GM13976 (cell line): ENCODE data around the gene NUDT2.

Experiments
- DNase-seq: peaks from one replicate; pipeline ENCODE4 v3.0.0; 2012; ENCODE audit warnings: low spot score
- in situ Hi-C: fragments of 300-500 bp; cut with MboI; formaldehyde crosslinking; loops from one replicate; pipeline ENCODE4 v1.12.0; 2022; ENCODE audit warnings: low sequenced_read_pairs, mixed read lengths, inconsistent platforms; ENCODE audit not compliant: unreplicated experiment
- TF ChIP-seq, protein P1 (sequence below): IDR thresholded peaks from 2 replicates; pipeline ENCODE4 v1.5.1; 2012; ENCODE audit warnings: borderline replicate concordance, mild to moderate bottlenecking; ENCODE audit not compliant: insufficient read depth; ENCODE audit errors: extremely low read depth, missing control alignments, control extremely low read depth

The NUDT2 gene

GRCh38 chr9:34370970-34371880, 41.9 kb downstream of the NUDT2 start:
- DNase-seq, result no peak
- in situ Hi-C loops, result no loop called here
- TF ChIP-seq, protein P1, sequence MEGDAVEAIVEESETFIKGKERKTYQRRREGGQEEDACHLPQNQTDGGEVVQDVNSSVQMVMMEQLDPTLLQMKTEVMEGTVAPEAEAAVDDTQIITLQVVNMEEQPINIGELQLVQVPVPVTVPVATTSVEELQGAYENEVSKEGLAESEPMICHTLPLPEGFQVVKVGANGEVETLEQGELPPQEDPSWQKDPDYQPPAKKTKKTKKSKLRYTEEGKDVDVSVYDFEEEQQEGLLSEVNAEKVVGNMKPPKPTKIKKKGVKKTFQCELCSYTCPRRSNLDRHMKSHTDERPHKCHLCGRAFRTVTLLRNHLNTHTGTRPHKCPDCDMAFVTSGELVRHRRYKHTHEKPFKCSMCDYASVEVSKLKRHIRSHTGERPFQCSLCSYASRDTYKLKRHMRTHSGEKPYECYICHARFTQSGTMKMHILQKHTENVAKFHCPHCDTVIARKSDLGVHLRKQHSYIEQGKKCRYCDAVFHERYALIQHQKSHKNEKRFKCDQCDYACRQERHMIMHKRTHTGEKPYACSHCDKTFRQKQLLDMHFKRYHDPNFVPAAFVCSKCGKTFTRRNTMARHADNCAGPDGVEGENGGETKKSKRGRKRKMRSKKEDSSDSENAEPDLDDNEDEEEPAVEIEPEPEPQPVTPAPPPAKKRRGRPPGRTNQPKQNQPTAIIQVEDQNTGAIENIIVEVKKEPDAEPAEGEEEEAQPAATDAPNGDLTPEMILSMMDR, result no peak

GRCh38 chr9:34371886-34372466, 42.6 kb downstream of the NUDT2 start:
- in situ Hi-C loops, result no loop called here
- DNase-seq, result no peak
- TF ChIP-seq, protein P1, result no peak

- in situ Hi-C loops, result no loop called here
- TF ChIP-seq, protein P1, result no peak
- DNase-seq, result no peak
Measured at GRCh38 chr9:34372467-34373011, 43.2 kb downstream of the NUDT2 start.

DNA sequence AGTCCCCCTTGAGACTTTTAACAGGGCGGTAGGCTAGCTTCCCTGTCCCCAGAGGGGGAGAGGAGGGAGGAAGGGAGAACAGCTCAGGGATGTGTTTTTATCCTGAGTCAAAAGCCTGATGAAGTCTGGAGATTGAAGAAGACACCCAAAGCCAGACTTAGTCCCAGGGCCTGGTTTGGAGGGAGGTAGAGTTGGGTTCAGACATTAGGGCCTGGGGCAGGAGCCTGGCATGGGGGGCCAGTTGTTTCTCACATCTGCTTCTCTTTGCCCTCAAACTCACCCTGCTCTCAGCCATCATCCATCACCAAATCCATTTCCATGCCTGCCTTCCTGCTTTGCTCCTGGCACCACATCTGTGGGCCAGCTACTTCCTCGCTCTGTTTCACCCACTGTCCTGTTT, 44.4 kb downstream of the NUDT2 start:
- no peak for DNase-seq
- in situ Hi-C loops, result no loop called here

DNA sequence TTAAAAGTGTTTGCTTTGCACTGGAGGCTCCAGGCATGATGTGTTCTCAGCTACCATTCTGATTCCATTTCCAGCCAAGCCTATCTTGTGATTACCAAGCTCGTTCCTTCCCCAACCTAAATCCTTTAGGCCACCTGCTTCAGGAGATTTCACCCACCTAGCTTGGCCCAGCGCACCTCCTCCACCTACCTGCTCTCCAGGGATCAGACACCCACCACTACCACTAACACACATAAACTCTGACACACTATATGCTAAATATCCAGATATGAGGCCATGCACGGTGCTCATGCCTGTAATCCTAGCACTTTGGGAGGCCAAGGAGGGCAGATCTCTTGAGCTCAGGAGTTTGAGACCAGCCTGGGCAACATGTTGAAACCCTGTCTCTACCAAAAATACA, 45.0 kb downstream of the NUDT2 start:
- no peak for DNase-seq
- TF ChIP-seq, protein P1, result no peak
- in situ Hi-C loops, result no loop called here

More for the DNA sequence above, 44.4 kb downstream of the NUDT2 start:
- TF ChIP-seq, protein P1, result no peak

DNA sequence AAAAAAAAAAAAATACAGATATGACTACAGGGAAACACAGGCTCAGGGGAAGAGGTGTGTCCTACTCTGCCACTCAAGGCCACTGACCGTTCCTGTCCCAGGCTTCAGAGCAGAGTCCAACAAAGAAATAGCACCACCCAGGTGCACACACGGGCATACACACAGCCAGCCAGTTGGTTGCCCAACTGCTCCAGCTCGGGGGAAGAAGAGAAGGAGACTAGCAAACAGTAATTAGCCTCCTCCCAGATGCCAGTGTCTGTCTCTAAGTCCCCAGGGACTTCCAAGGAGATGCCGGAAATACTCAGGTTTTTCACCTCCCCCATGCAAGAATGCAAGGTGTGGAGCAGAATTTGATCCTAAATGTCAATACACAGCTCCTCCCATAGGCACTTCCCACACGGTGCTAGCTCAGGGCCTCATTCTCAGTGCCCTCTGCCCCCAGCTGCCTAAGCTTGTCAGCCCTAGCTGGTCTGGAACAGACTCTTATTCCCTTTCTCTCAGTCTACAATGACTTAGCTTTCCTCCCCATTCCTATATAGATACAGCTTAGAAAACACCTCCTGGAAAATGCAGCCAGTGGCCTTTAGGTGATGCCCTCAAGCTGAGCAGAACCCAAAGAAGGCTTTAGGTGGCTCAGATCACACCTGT, 45.7 kb downstream of the NUDT2 start:
- no peak for DNase-seq
- TF ChIP-seq, protein P1, result no peak
- in situ Hi-C loops, result no loop called here
